GM12801 (cell line): ENCODE data around the gene UHRF2.

Experiments
- CTCF ChIP-seq: IDR thresholded peaks from one replicate; pipeline ENCODE4 v1.5.1; 2011; ENCODE audit warnings: control low read depth; ENCODE audit not compliant: insufficient read length; ENCODE audit errors: extremely low read depth

Gene UHRF2

GRCh38 chr9:6449086-6449485, 36.1 kb downstream of the UHRF2 start:
- TF ChIP-seq CTCF = no peak

DNA sequence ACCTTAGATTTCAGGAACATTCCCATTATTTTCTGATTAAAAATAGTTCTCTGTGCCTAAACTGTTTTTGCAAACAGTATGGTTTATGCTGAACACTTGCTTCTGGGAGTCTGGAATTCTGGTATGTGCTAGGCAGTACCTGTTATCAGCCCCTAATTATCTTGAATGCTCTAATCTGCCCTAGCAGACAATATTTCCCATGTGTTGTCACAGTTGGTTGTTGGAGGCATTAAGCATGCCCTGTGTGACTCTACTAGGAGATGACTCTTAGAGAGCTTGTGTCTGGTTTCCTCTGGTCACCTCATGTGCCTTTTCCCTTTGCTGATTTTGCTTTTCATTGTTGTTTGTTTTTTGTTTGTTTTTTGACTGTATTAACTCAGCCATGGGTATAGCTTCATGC, 36.6 kb downstream of the UHRF2 start:
- no peak for TF ChIP-seq CTCF

GRCh38 chr9:6450641-6451375, 37.8 kb downstream of the UHRF2 start:
- no peak for TF ChIP-seq CTCF

- no peak for TF ChIP-seq CTCF
Observed at GRCh38 chr9:6459718-6460117, 46.7 kb downstream of the UHRF2 start.

- no peak for TF ChIP-seq CTCF
Observed at GRCh38 chr9:6460189-6460768, 47.3 kb downstream of the UHRF2 start.

DNA sequence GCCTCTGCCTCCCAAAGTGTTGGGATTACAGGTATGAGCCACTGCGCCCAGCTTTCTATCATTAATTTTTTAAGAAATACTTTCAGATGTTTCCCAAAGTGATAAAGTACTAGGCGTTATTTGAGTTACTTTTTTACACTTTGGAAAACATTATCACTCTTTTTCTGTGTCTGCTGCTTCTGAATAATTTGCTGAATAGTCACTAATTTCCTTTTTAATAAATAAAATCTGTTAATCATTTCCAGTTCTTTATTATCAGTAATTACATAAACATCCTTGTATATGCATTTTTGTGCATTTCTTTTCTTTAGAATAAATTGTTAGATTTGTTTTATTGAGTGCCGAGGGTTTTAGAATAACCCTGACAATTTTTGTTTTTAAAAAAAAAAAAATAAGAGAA, 48.6 kb downstream of the UHRF2 start:
- TF ChIP-seq CTCF = no peak

GRCh38 chr9:6467006-6467625, 54.1 kb downstream of the UHRF2 start:
- TF ChIP-seq CTCF = no peak
